Glutamatergic neuron (in vitro differentiated cells): Measurements from ENCODE around the gene ATOH1. TPM values are rescaled to one million over a fixed set of nuclear protein-coding genes. Genes with fewer than 3 reads are reported as not detected.

ENCODE experiments used
- DNase-seq: peaks from one replicate; pipeline ENCODE4 v3.0.0; 2022
- H3K27ac Mint-ChIP-seq: one replicate; pipeline ENCODE4 v1.8.0; 2020; ENCODE audit warnings: mild to moderate bottlenecking, mixed read lengths, inconsistent platforms; ENCODE audit not compliant: unreplicated experiment
- H3K27me3 Mint-ChIP-seq: one replicate; pipeline ENCODE4 v1.8.0; 2020; ENCODE audit warnings: mild to moderate bottlenecking, moderate library complexity, mixed read lengths, inconsistent platforms; ENCODE audit not compliant: unreplicated experiment
- H3K36me3 Mint-ChIP-seq: one replicate; pipeline ENCODE4 v1.8.0; 2020; ENCODE audit warnings: mild to moderate bottlenecking, mixed read lengths, inconsistent platforms; ENCODE audit not compliant: unreplicated experiment
- H3K4me1 Mint-ChIP-seq: one replicate; pipeline ENCODE4 v1.8.0; 2020; ENCODE audit warnings: mild to moderate bottlenecking, low read depth, mixed read lengths, inconsistent platforms; ENCODE audit not compliant: unreplicated experiment
- H3K4me3 Mint-ChIP-seq: one replicate; pipeline ENCODE4 v1.8.0; 2020; ENCODE audit warnings: mild to moderate bottlenecking, mixed read lengths, inconsistent platforms; ENCODE audit not compliant: unreplicated experiment
- H3K9me3 Mint-ChIP-seq: one replicate; pipeline ENCODE4 v1.8.0; 2020; ENCODE audit warnings: mild to moderate bottlenecking, moderate library complexity, mixed read lengths, inconsistent platforms; ENCODE audit not compliant: unreplicated experiment
- total RNA-seq: library from RNA; stranded (reverse); fragmentation: NEBNext Ultra II Directional; extraction: Animal tissue kit (Norgen Biotek cat#: 25700); gene quantifications from one replicate; pipeline ENCODE4 v1.2.1, GENCODE V29; 2021; ENCODE audit not compliant: unreplicated experiment
- TF ChIP-seq, protein P1 (sequence below): fragments of 200-600 bp; sonication (generic); IDR thresholded peaks from one replicate; pipeline ENCODE4 v1.5.0; 2021; ENCODE audit not compliant: partially characterized antibody, unreplicated experiment

ATOH1 gene
- total RNA-seq, 1 donor from 2014 or later = not detected

DNA sequence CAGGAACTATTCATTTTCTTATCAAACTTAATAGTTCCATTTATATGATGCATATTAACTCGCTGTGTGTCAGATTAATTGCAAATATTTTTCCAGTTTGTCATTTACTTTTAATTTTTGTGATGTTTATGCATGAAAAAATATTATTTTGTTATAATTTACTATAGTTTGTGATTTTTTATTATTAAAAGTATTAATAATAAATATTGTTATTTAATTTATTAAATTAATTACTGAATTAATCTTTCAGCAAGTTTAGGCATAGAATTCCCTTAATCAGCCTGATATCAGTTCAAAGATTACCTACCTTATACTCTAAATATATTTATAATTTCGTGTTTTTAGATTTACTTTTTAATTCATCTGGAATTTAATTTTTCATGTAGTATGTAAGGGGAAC, 15.5 kb upstream of the ATOH1 start:
- no peak overlapping the region for H3K27ac Mint-ChIP-seq

DNA sequence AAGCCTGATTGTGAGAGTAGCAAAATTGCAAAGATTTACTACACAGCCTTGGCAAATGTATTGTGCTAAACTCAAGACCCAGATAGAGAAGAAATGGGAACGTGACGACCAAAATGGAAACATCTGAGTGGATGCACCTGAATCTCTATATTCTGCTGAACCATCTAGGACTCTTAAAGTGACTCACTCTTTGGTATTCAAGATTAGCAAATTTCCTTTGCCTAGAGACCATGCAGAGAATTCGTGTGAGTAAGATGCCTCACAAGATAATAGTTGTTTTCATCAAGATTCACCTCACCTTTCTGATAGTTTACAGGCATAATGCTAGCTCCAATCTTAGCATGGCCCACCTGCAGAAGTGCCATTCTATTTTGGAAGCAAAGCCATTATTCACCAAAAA, 14.4 kb upstream of the ATOH1 start:
- no peak overlapping the region for H3K4me3 Mint-ChIP-seq
- no peaks in the 10 kb centered on the region for H3K4me1 Mint-ChIP-seq
- TF ChIP-seq, protein P1, sequence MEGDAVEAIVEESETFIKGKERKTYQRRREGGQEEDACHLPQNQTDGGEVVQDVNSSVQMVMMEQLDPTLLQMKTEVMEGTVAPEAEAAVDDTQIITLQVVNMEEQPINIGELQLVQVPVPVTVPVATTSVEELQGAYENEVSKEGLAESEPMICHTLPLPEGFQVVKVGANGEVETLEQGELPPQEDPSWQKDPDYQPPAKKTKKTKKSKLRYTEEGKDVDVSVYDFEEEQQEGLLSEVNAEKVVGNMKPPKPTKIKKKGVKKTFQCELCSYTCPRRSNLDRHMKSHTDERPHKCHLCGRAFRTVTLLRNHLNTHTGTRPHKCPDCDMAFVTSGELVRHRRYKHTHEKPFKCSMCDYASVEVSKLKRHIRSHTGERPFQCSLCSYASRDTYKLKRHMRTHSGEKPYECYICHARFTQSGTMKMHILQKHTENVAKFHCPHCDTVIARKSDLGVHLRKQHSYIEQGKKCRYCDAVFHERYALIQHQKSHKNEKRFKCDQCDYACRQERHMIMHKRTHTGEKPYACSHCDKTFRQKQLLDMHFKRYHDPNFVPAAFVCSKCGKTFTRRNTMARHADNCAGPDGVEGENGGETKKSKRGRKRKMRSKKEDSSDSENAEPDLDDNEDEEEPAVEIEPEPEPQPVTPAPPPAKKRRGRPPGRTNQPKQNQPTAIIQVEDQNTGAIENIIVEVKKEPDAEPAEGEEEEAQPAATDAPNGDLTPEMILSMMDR = no peak
- H3K36me3 Mint-ChIP-seq = no peaks in the 10 kb centered on the region
- DNase-seq = no peak
- no peaks in the 10 kb centered on the region for H3K9me3 Mint-ChIP-seq
- H3K27me3 Mint-ChIP-seq = peaks cover 2% of the 10 kb centered on the region
- H3K27ac Mint-ChIP-seq = no peak overlapping the region

More for the DNA sequence above, 15.5 kb upstream of the ATOH1 start:
- no peak overlapping the region for H3K4me3 Mint-ChIP-seq
- no peaks in the 10 kb centered on the region for H3K36me3 Mint-ChIP-seq
- no peaks in the 10 kb centered on the region for H3K4me1 Mint-ChIP-seq
- no peaks in the 10 kb centered on the region for H3K9me3 Mint-ChIP-seq
- peaks cover 2% of the 10 kb centered on the region for H3K27me3 Mint-ChIP-seq
- DNase-seq = no peak
- TF ChIP-seq, protein P1 = no peak

DNA sequence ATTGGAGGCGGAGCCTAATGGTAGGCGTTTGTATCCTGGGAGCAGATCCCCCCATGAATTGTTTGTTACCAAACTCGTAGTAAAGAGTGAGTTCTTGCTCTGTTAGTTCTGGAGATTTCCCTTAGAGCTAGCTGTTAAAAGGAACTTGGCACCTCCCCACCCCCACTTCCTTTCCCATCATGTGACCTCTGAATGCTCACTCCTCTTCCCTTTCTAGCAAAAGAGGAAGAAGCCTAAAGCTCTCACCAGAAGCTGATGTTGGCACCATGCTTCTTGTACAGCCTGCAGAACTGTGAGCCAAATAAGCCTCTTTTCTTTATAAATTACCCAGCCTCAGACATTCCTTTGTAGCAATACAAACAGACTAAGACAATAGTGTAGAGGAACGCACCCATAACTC, 13.8 kb upstream of the ATOH1 start:
- H3K27me3 Mint-ChIP-seq = peaks cover 2% of the 10 kb centered on the region
- H3K4me1 Mint-ChIP-seq = no peaks in the 10 kb centered on the region
- no peaks in the 10 kb centered on the region for H3K36me3 Mint-ChIP-seq
- no peaks in the 10 kb centered on the region for H3K9me3 Mint-ChIP-seq
- H3K4me3 Mint-ChIP-seq = no peak overlapping the region
- TF ChIP-seq, protein P1 = no peak
- no peak for DNase-seq
- no peak overlapping the region for H3K27ac Mint-ChIP-seq

DNA sequence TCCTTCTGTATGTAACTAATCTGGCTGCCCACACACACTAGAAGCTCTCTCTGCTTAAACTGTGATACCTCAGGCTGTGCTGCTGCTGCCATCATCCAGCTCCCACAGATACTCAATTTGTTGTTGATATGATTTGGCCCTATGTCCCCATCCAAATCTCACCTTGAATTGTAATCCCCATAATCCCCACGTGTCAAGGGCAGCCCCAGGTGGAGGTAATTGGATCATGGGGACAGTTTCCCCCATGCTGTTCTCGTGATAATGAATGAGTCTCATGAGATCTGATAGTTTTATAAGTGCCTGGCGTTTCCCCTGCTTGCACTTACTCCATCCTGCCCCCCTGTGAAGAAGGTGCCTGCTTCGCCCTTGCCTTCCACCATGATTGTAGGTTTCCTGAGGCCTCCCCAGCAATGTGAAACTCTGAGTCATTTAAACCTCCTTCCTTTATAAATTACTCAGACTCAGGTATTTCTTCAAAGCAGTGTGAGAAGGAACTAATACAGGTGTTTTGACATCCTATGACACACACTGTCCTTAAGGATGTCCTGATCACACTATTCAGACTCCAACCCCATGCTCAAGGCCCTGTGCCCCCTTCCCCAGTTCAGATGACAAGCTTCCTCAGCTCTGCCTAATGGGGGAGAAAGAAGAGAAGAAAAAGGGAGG, 2.9 kb upstream of the ATOH1 start:
- Mint-ChIP-seq H3K4me3 (no peak overlapping the region), H3K9me3 (peaks cover 8% of the 10 kb centered on the region), H3K27me3 (peaks cover 17% of the 10 kb centered on the region), H3K27ac (no peak overlapping the region), H3K36me3 (peaks cover 5% of the 10 kb centered on the region), H3K4me1 (peaks cover 9% of the 10 kb centered on the region)
- DNase-seq = no peak
- TF ChIP-seq, protein P1 = no peak

DNA sequence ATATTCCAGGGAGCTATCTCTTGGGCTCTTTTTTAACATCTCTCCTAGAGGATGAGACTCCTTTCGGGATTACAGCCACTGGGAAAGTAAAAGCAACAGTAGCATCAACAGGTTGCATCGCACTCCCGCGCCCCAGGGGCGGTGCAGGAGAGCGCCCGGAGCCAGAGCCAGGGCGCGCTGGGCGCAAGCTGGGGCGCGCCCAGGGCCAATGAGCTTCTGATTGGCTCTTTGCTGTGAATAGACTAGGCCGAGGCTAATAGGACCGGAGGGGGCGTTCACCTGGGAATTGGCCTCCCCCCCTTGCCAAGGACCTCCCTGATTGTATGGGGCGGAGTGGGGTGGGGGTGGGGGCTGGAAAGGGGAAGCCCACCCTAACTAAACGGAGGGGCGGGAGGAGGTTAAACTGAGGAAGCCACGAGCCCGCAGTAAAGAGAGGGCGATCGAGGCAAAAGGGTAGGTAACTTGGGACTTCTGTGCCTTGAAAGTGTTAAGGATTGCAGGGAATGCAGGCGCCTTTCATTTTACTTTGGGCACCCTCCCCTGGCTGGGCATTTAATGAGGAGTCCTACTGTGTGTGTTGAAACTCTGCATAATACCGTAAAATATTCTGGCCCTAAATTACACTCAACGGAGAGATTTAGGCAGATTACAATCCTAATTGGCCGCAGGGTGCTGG, 1.1 kb upstream of the ATOH1 start:
- peak overlapping the region; percentile 89 for H3K4me3 Mint-ChIP-seq
- H3K36me3 Mint-ChIP-seq = peaks cover 5% of the 10 kb centered on the region
- peaks cover 13% of the 10 kb centered on the region for H3K9me3 Mint-ChIP-seq
- H3K4me1 Mint-ChIP-seq = peaks cover 9% of the 10 kb centered on the region
- H3K27me3 Mint-ChIP-seq = peaks cover 29% of the 10 kb centered on the region
- DNase-seq = peak; percentile 20
- no peak overlapping the region for H3K27ac Mint-ChIP-seq
- TF ChIP-seq, protein P1 = no peak
